NCI-H748 treated with DMSO at 0.1 percent for 48 hours (cell line): ENCODE data around the gene TAS1R3.

Experiments
- DNase-seq: peaks from one replicate; lab custom pipeline; 2025; lab: John Stamatoyannopoulos, UW

The TAS1R3 gene

GRCh38 chr1:1324524-1325287 lies 6.4 kb upstream of the TAS1R3 start, which contains the start of the genes CPTP and INTS11:
TSS of gene CPTP (plus strand) at chr1:1324802. CDS start at chr1:1326911, 2,109 bp downstream.
TSS of gene INTS11 (minus strand) at chr1:1324660. CDS start at chr1:1324608, 52 bp downstream.
- peak; percentile 50 for DNase-seq

- DNase-seq = no peak
These were observed 5.6 kb upstream of the TAS1R3 start for GRCh38 chr1:1325288-1326074.

DNA sequence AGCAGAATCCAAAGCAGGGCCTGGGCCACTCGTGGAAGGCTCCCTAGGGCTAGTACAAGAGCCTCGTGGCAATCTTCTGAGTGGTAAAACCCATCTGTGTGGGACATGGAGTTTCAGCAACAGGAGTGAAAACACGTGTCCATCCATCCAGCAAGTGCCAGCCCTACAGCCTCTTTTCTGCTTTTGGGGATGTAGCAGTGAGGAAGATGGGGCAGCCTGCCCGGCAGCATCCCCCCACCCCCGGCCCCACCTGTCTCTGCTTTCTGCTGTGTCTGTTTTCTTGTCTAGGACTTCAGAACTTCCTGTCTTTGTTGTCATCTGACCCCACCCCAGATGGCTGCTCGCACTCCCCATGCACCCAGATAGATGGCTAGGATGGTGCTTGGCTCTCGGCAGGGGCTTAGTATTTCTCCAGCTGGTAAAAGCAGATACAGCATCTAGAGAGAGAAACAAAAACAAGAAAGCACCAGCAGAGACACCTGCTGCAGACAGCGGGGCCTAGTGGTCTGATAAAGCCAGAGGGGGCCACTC lies 4.9 kb upstream of the TAS1R3 start:
- no peak for DNase-seq

GRCh38 chr1:1327291-1327690 lies 3.8 kb upstream of the TAS1R3 start:
- no peak for DNase-seq

- no peak for DNase-seq
These were observed 2.8 kb upstream of the TAS1R3 start for GRCh38 chr1:1328254-1328653.

- no peak for DNase-seq
These were observed 1.5 kb upstream of the TAS1R3 start for GRCh38 chr1:1329304-1330210.

GRCh38 chr1:1330366-1331067 lies 563 bp upstream of the TAS1R3 start:
- DNase-seq = no peak

- DNase-seq = no peak
These were observed 1.1 kb downstream of the TAS1R3 start for GRCh38 chr1:1332031-1332755.

DNA sequence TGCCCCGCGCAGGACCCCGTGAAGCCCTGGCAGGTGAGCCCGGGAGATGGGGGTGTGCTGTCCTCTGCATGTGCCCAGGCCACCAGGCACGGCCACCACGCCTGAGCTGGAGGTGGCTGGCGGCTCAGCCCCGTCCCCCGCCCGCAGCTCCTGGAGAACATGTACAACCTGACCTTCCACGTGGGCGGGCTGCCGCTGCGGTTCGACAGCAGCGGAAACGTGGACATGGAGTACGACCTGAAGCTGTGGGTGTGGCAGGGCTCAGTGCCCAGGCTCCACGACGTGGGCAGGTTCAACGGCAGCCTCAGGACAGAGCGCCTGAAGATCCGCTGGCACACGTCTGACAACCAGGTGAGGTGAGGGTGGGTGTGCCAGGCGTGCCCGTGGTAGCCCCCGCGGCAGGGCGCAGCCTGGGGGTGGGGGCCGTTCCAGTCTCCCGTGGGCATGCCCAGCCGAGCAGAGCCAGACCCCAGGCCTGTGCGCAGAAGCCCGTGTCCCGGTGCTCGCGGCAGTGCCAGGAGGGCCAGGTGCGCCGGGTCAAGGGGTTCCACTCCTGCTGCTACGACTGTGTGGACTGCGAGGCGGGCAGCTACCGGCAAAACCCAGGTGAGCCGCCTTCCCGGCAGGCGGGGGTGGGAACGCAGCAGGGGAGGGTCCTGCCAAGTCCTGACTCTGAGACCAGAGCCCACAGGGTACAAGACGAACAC lies 1.8 kb downstream of the TAS1R3 start:
- DNase-seq = no peak

DNA sequence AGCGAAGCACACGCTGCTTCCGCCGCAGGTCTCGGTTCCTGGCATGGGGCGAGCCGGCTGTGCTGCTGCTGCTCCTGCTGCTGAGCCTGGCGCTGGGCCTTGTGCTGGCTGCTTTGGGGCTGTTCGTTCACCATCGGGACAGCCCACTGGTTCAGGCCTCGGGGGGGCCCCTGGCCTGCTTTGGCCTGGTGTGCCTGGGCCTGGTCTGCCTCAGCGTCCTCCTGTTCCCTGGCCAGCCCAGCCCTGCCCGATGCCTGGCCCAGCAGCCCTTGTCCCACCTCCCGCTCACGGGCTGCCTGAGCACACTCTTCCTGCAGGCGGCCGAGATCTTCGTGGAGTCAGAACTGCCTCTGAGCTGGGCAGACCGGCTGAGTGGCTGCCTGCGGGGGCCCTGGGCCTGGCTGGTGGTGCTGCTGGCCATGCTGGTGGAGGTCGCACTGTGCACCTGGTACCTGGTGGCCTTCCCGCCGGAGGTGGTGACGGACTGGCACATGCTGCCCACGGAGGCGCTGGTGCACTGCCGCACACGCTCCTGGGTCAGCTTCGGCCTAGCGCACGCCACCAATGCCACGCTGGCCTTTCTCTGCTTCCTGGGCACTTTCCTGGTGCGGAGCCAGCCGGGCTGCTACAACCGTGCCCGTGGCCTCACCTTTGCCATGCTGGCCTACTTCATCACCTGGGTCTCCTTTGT lies 2.6 kb downstream of the TAS1R3 start:
- no peak for DNase-seq

- DNase-seq = no peak
These were observed 3.8 kb downstream of the TAS1R3 start for GRCh38 chr1:1334835-1335234.

DNA sequence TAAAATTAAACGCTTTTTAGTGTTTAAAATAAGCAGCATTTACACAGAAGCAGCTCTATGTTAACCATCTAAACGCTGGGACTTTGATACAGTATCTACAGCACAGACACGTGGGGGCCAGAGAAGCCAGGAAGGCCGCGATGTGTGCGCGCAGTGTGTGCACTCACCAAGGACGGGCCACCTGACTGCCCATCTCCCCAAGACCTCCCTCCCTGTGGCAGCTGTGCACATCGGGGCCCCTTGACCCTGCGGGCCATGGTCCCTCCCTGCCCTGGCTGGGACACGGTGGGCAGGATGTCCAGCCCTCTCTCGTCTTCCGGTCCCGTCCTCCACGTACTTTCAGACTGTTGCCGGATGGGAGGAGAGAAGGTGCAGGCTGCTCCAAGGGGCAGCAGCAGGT lies 4.2 kb downstream of the TAS1R3 start:
- no peak for DNase-seq

GRCh38 chr1:1335792-1336248 lies 4.7 kb downstream of the TAS1R3 start:
- no peak for DNase-seq

- DNase-seq = no peak
These were observed 5.4 kb downstream of the TAS1R3 start for GRCh38 chr1:1336446-1336845.

GRCh38 chr1:1336931-1337792 lies 6.1 kb downstream of the TAS1R3 start:
- no peak for DNase-seq

GRCh38 chr1:1337793-1338147 lies 6.7 kb downstream of the TAS1R3 start:
- DNase-seq = no peak

- no peak for DNase-seq
These were observed 7.2 kb downstream of the TAS1R3 start for GRCh38 chr1:1338278-1338677.

GRCh38 chr1:1340185-1340584 lies 9.1 kb downstream of the TAS1R3 start:
- no peak for DNase-seq
